ENCODE results near the gene PODN.

Gene PODN

GRCh38 chr1:53107090-53107489 lies 45.1 kb downstream of the PODN start:
- no peak for DNase-seq (ENCODE audit: low spot score)
- TF ChIP-seq CTCF (IDR thresholded peaks at IDR 0.05; ENCODE audit: extremely low read depth, missing control alignments), result no peak

- no peak for TF ChIP-seq CTCF (IDR thresholded peaks at IDR 0.05; ENCODE audit: extremely low read depth, missing control alignments)
- DNase-seq (ENCODE audit: low spot score), result no peak
Observed at GRCh38 chr1:53107570-53108322, 45.7 kb downstream of the PODN start.

GRCh38 chr1:53108646-53109580 lies 46.9 kb downstream of the PODN start:
- DNase-seq (ENCODE audit: low spot score), result no peak
- no peak for TF ChIP-seq CTCF (IDR thresholded peaks at IDR 0.05; ENCODE audit: extremely low read depth, missing control alignments)

GRCh38 chr1:53110370-53111072 lies 48.5 kb downstream of the PODN start:
- no peak for TF ChIP-seq CTCF (IDR thresholded peaks at IDR 0.05; ENCODE audit: extremely low read depth, missing control alignments)
- DNase-seq (ENCODE audit: low spot score), result no peak

GRCh38 chr1:53111073-53111556 lies 49.1 kb downstream of the PODN start:
- TF ChIP-seq CTCF (IDR thresholded peaks at IDR 0.05; ENCODE audit: extremely low read depth, missing control alignments), result no peak
- DNase-seq (ENCODE audit: low spot score), result no peak

GRCh38 chr1:53111693-53112092 lies 49.7 kb downstream of the PODN start:
- TF ChIP-seq CTCF (IDR thresholded peaks at IDR 0.05; ENCODE audit: extremely low read depth, missing control alignments), result no peak
- no peak for DNase-seq (ENCODE audit: low spot score)

Measured in GM20000 (cell line).